Endometrium (tissue), 2 donors: ENCODE data around the gene RFPL4A.
"Not testable (repeated sequence)": the region's sequence is repeated elsewhere in the genome, so short reads cannot be mapped to it uniquely, and the experiment has no call there.

ENCODE experiments used
- FAIRE-seq: peaks from 2 replicates; lab custom pipeline; 2012; peaks lifted over from hg19 to GRCh38; lab: Jason Lieb, UNC
- donor health status: control.
- donor health status: control.

RFPL4A gene

DNA sequence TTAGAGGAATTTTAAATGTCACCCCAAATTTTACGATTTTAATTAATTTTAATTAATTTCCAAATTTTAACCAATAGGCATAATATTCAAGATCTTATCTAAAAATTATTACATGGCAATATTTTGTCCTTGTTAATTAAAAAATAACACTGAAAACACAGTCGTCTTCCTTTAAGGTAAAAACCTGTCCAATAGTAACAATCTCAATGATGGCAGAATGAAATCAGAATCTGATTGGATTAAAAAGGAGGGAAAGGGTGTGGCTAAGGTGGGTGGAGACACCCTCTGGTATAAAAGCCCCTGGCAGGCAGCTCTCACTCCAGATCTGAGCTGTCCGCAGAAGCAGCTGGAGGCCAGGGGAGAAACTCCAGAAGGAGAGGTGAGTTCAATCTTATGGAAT is at the start of gene RFPL4A:
Gene RFPL4A (plus strand): TSS at position 301 of the 400 bp plus-strand sequence. CDS start 2,704 bp downstream, outside the sequence.
- FAIRE-seq: not testable (repeated sequence)

DNA sequence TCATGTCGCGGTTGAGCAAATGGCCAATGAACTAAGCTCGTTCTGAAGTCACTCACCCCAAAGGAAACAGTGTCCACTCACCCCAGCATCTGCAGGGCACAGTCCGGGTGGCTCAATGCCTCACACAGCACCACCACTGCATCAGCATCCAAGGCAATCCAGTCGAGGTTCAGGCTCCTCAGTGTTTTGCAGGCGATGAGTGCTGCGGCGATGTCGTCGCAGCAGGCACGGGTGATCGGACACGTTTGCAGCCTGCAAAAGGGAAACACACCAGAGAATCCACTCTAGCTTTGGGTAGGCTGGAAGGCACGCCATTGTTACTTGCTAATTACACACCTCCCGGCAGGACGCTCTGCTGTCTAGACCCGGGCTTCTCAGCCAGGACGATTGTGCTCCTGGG is 47.2 kb upstream of the RFPL4A start:
- no peak for FAIRE-seq

- no peak for FAIRE-seq
Measured at GRCh38 chr19:55712804-55713631, 45.9 kb upstream of the RFPL4A start.

DNA sequence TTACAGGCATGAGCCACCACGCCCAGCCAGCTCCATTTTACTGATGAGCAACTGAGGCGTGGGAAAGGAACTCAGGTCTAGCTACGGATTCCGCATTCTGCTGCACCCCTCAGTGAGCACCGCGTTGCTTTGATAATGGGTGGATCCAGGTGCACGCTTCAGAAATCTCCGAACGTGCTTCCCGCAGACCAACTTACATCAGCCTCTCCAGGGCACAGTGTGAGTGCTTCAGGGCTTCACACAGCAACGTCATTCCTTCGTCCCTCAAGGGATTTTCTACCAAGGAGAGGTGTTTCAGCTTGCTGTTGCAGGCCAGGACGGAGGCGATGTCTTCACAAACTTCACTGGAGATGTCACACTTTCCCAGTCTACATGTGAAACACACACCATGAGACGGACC is 42.4 kb upstream of the RFPL4A start:
- FAIRE-seq: no peak

GRCh38 chr19:55717251-55717650 is 41.6 kb upstream of the RFPL4A start:
- no peak for FAIRE-seq

DNA sequence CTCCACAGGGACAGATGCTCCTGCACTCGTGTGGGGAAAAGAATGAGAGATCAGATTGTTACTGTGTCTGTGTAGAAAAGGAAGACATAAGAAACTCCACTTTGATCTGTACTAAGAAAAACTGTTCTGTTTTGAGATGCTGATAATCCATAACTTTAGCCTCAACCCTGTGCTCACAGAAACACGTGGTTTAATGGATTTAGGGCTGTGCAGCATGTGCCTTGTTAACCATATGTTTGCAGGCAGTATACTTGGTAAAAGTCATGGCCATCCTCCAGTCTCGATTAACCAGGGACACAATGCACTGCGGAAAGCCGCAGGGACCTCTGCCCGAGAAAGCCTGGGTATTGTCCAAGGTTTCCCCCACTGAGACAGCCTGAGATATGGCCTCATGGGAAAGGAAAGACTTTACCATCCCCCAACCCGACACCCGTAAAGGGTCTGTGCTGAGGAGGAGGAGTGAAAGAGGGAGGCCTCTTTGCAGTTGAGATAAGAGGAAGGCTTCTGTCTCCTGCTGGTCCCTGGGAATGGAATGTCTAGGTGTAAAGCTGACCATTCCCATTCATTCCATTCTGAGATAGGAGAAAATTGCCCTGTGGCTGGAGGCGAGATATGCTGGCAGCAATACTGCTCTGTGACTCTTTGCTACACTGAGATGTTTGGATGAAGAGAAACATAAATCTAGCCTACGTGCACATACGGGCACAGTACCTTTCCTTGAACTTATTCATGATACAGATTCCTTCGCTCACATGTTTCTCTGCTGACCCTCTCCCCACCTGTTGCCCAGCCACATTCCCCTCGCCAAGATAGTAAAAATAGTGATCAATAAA is 40.8 kb upstream of the RFPL4A start:
- FAIRE-seq: not testable (repeated sequence)

DNA sequence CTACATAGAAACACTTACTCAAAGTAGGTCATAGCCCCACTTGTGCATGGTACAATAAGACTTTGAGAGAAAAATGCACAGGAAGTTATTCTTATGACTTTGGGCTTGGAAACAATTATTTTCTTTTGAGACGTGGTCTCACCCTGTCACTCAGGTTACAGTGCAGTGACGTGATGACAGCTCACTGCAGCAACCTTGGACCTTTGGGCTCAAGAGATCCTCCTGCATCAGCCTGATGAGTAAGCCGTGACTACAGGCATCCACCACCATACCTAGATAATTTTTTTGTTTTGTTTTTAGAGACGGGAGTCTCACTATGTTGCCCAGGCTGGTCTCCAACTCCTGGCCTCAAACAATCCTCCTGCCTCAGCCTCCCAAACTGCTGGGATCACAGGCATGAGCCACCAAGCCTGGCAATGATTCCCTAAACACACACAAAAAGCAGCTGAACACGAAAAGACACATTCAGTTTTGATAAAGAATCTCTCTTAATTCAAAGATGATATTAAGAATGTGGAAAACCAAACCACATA is 38.6 kb upstream of the RFPL4A start:
- FAIRE-seq: no peak

- FAIRE-seq: no peak
Measured at GRCh38 chr19:55720801-55721200, 38.1 kb upstream of the RFPL4A start.

- no peak for FAIRE-seq
Measured at GRCh38 chr19:55723491-55723890, 35.4 kb upstream of the RFPL4A start.

DNA sequence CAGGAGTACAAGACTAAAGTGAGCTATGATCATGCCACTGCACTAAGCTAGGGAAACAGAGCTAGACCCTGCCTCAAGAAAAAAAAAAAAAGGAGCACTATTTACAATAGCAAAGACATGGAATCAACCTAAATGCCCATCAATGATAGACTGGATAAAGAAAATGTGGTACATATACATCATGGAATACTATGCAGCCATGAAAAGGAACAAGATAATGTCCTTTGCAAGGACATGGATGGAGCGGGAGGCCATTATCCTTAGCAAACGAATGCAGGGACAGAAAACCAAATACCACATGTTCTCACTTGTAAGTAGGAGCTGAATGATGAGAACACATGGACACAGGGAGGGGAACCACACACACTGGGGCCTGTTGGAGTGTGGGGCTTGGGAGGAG is 28.5 kb upstream of the RFPL4A start:
- not testable (repeated sequence) for FAIRE-seq

DNA sequence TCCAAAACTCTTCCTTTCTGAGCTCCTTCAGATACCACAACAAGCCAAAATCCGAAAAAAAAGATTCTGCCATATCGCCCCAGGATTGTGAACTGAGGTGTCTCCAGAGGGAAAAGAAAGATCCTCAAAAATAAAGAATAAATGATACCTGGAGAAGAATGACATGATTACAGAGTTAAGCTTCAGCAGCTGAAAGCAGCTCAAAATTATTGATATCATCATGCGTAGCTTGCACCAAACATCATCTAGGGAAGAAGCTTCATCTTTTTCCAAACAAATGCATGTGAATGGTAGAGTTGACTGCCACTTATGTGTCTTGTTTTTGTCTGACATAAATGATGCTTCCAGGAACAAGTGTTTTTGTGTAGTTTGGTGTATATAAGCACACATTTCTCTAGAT is 20.6 kb upstream of the RFPL4A start, which contains the start of gene NLRP9:
Gene NLRP9 (minus strand): TSS at position 101 of the 400 bp plus-strand sequence. CDS start 28 bp downstream, at position 73.
- FAIRE-seq: no peak

- no peak for FAIRE-seq
Measured at GRCh38 chr19:55750715-55751114, 8.2 kb upstream of the RFPL4A start.

DNA sequence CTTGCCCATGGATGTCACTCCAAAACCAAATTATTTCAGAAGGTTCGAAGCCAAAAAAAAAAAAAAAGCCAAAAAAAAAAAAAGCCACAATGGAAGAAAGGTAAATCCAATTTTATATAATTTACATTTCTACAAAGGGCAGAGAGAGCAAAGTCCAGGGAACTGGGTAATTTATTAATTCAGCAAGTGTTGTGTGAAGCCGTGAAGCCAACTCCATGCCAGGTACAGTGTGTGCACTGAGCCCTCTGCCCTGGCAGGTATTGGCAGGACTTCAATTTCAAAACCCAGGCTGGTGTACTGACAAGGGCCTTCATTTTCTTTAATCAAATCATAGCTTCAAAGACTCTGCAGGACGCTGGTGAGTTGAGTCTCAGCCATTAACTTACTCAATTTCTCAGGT is 5.5 kb upstream of the RFPL4A start:
- no peak for FAIRE-seq

- not testable (repeated sequence) for FAIRE-seq
Measured at GRCh38 chr19:55756808-55757207, 2.1 kb upstream of the RFPL4A start.

GRCh38 chr19:55766466-55766865 is 7.6 kb downstream of the RFPL4A start:
- FAIRE-seq: no peak

GRCh38 chr19:55768818-55769217 is 9.9 kb downstream of the RFPL4A start, which contains the start of gene RFPL4AL1:
TSS of gene RFPL4AL1 (plus strand) at chr19:55769118. CDS start at chr19:55771805, 2,687 bp downstream.
- FAIRE-seq: not testable (repeated sequence)

GRCh38 chr19:55769632-55770031 is 10.7 kb downstream of the RFPL4A start:
- FAIRE-seq: not testable (repeated sequence)

DNA sequence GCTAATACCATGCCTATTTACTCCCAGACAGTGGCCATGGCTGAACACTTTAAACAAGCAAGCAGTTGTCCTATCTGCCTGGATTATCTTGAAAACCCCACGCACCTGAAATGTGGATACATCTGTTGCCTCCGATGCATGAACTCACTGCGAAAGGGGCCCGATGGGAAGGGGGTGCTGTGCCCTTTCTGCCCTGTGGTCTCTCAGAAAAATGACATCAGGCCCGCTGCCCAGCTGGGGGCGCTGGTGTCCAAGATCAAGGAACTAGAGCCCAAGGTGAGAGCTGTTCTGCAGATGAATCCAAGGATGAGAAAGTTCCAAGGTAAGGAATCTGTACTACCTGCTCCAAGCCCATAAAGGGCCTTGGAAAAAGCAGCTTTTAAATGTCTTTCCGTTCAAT is 18.6 kb downstream of the RFPL4A start:
- no peak for FAIRE-seq

- no peak for FAIRE-seq
Measured at GRCh38 chr19:55778331-55778730, 19.4 kb downstream of the RFPL4A start.

GRCh38 chr19:55781112-55781511 is 22.2 kb downstream of the RFPL4A start:
- FAIRE-seq: no peak

DNA sequence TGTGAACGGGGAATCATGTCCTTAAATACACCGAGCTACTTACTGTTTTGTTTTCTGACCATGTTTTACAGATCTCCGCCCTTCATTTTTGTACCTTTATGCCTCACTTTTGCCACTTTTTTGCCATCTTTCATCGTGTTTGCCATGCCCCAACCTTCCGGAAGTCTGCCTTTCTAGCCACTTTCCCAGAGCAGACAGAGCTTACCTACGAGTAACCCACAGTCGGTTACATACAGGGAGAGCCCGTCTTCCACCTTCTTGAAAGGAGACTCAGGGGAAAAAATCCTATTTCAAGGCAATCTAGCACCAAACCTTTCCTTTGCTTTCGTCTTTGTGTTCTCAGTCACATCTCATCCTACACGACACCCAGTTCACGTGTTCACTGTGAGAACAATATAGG is 36.1 kb downstream of the RFPL4A start:
- no peak for FAIRE-seq

DNA sequence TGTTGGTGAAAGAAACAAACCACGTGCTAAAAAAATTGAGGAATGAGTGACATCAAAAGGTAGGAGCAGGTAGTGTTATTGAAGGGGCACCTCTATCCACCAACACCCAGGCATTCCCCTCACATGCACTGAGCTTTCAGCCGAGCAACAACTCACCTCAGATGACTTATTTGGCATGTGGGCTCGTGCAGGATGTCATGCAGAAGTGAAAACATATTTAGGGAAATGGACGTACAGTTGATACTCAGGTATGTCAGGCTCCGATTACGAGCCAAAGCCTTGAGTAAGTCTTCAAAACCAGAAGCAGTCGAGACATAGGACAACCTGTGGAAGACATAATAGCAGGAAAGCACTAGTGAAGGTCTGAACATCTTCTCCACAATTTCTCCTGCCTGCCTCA is 42.5 kb downstream of the RFPL4A start:
- no peak for FAIRE-seq

GRCh38 chr19:55802281-55802680 is 43.4 kb downstream of the RFPL4A start:
- no peak for FAIRE-seq
